Fibroblast of skin of scalp (primary cell): ENCODE data around the gene TBC1D24.
"Not testable (repeated sequence)": the region's sequence is repeated elsewhere in the genome, so short reads cannot be mapped to it uniquely, and the experiment has no call there.

Experiments
- DNase-seq: peaks from one replicate; pipeline ENCODE4 v3.0.0-alpha.2; 2013

TBC1D24 gene

GRCh38 chr16:2533912-2534311 is 59.0 kb downstream of the TBC1D24 start:
- no peak for DNase-seq

- not testable (repeated sequence) for DNase-seq
Observed at GRCh38 chr16:2534335-2534734, 59.4 kb downstream of the TBC1D24 start.

GRCh38 chr16:2535625-2536013 is 60.7 kb downstream of the TBC1D24 start:
- peak; percentile 59 for DNase-seq

GRCh38 chr16:2537451-2538379 is 62.8 kb downstream of the TBC1D24 start, which contains the start of gene PDPK1:
PDPK1 (plus strand) TSS chr16:2538021; CDS start chr16:2538113, 92 bp downstream.
- DNase-seq, result peak; percentile 96

GRCh38 chr16:2539192-2539844 is 64.4 kb downstream of the TBC1D24 start:
- DNase-seq, result not testable (repeated sequence)

- not testable (repeated sequence) for DNase-seq
Observed at GRCh38 chr16:2539845-2540458, 65.0 kb downstream of the TBC1D24 start.

- not testable (repeated sequence) for DNase-seq
Observed at GRCh38 chr16:2540912-2541311, 66.0 kb downstream of the TBC1D24 start.

- not testable (repeated sequence) for DNase-seq
Observed at GRCh38 chr16:2541409-2541808, 66.5 kb downstream of the TBC1D24 start.

- DNase-seq, result not testable (repeated sequence)
Observed at GRCh38 chr16:2543771-2544170, 68.8 kb downstream of the TBC1D24 start.

- DNase-seq, result not testable (repeated sequence)
Observed at GRCh38 chr16:2550283-2550878, 75.5 kb downstream of the TBC1D24 start.

- DNase-seq, result peak; percentile 48
Observed at GRCh38 chr16:2551420-2551889, 76.5 kb downstream of the TBC1D24 start.

GRCh38 chr16:2554709-2555425 is 79.9 kb downstream of the TBC1D24 start:
- DNase-seq, result not testable (repeated sequence)
